ENCODE results near the gene SLC1A3. TPM values are rescaled to one million over a fixed set of nuclear protein-coding genes. Genes with fewer than 3 reads are reported as not detected.

Gene SLC1A3
- total RNA-seq, 4 donors from 2014 or later, result 71.1 to 215 (median 161) TPM

GRCh38 chr5:36654564-36654963 is 48.2 kb downstream of the SLC1A3 start:
- ATAC-seq (ENCODE audit: low FRiP score), result no peak
- no peak for DNase-seq (ENCODE audit: low spot score)
- TF ChIP-seq CTCF (IDR thresholded peaks at IDR 0.05), result no peak

DNA sequence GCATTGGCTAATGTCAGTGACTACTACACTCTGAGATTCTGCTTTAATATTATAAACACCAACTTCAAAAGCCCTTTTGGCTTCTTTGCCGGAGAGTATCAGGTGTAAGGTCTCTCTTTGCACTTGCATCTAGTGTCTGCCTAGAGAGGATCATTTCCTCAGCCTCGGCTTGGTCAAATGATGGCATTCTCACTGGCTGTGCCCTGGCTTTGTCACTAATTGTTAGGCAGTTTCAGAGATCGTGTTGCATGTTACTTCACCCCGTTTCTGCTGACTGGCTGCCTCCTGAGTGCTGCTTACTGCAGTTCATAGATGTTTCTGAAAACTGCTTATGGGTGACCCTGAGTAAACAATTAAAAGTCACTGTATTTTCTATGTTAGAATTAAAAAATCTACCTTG is 48.8 kb downstream of the SLC1A3 start:
- DNase-seq (ENCODE audit: low spot score) (no peak), ATAC-seq (ENCODE audit: low FRiP score) (no peak)
- no peak for TF ChIP-seq CTCF (IDR thresholded peaks at IDR 0.05)

DNA sequence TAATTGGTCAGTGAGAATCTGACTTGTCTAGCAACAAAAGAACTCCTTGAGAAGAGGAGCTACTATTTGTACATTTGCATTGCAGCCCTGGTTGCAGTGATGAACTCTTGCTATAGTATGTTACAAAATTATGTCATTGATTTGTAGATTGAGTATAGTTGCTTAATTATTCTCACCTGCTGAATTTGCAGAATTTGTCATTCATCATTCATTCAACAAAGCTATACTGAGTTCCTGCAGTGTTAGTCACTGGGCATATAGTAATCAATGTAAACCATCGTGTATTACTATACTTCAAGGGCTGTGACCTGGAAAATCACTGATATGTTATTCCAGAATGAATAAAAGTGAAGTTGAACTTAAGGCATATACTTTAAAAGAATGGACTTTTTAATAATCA is 50.1 kb downstream of the SLC1A3 start:
- DNase-seq (ENCODE audit: low spot score), result no peak
- no peak for ATAC-seq (ENCODE audit: low FRiP score)
- TF ChIP-seq CTCF (IDR thresholded peaks at IDR 0.05), result no peak

- TF ChIP-seq CTCF (IDR thresholded peaks at IDR 0.05), result no peak
- peak; percentile 97 for ATAC-seq (ENCODE audit: low FRiP score)
- DNase-seq (ENCODE audit: low spot score), result no peak
Measured at GRCh38 chr5:36657563-36657995, 51.2 kb downstream of the SLC1A3 start.

GRCh38 chr5:36658038-36658756 is 51.8 kb downstream of the SLC1A3 start:
- no peak for ATAC-seq (ENCODE audit: low FRiP score)
- DNase-seq (ENCODE audit: low spot score), result no peak
- TF ChIP-seq CTCF (IDR thresholded peaks at IDR 0.05), result no peak

GRCh38 chr5:36659411-36659810 is 53.0 kb downstream of the SLC1A3 start:
- no peak for TF ChIP-seq CTCF (IDR thresholded peaks at IDR 0.05)
- ATAC-seq (ENCODE audit: low FRiP score), result no peak
- no peak for DNase-seq (ENCODE audit: low spot score)

DNA sequence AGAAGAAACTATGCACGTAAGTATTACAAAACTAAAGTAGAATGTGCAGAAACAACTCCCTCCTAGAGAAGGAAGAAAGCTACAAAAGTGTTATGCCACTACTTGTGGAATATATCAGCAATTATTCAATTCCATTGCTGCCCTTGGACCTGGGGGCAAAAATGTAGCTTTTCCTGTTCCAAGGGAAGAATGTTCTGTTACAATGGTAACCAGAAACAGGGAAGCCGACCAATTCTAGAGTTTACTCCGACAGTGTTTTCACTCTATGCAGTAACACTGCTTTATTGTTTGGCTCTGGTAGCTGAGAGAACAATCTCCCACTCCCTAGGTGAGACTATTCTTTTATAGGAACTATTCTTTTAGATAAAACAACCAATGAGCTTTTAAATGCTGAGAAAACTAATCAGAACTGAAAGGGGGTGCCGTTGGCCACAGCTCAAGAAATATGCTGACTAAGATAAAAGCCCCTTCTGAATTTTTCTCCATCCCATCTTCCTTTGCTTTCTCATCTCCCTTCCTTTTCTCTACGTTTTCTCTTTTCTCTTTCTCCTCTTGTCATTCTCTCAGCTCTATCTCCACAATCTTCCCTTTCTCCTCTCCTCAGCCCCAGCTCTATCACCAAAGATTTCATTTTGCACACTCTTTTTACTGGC is 54.1 kb downstream of the SLC1A3 start:
- ATAC-seq (ENCODE audit: low FRiP score) (no peak), DNase-seq (ENCODE audit: low spot score) (no peak)
- no peak for TF ChIP-seq CTCF (IDR thresholded peaks at IDR 0.05)
